HUES48 (cell line): Measurements from ENCODE around the gene MYO10.

Experiments used
- H3K27ac ChIP-seq: one replicate; pipeline ENCODE4 v1.7.0; 2013; ENCODE audit warnings: low read depth, low read length, inconsistent platforms
- H3K27me3 ChIP-seq: 2 replicates; pipeline ENCODE4 v1.6.1; 2013; ENCODE audit warnings: mild to moderate bottlenecking, low read length; ENCODE audit not compliant: control insufficient read depth, insufficient read depth
- H3K36me3 ChIP-seq: 2 replicates; pipeline ENCODE4 v1.6.1; 2013; ENCODE audit warnings: low read length; ENCODE audit not compliant: control insufficient read depth, insufficient read depth
- H3K4me1 ChIP-seq: 2 replicates; pipeline ENCODE4 v1.6.1; 2013; ENCODE audit warnings: mild to moderate bottlenecking, low read length; ENCODE audit not compliant: control insufficient read depth, insufficient read depth
- H3K4me3 ChIP-seq: 2 replicates; pipeline ENCODE4 v1.5.1; 2013; ENCODE audit warnings: mild to moderate bottlenecking, low read depth, low read length
- H3K9ac ChIP-seq: 2 replicates; pipeline ENCODE4 v1.6.1; 2013; ENCODE audit warnings: mild to moderate bottlenecking, low read depth, low read length, moderate library complexity
- H3K9me3 ChIP-seq: 2 replicates; pipeline ENCODE4 v1.6.1; 2013; ENCODE audit warnings: low read length; ENCODE audit not compliant: control insufficient read depth, insufficient read depth

The MYO10 gene

DNA sequence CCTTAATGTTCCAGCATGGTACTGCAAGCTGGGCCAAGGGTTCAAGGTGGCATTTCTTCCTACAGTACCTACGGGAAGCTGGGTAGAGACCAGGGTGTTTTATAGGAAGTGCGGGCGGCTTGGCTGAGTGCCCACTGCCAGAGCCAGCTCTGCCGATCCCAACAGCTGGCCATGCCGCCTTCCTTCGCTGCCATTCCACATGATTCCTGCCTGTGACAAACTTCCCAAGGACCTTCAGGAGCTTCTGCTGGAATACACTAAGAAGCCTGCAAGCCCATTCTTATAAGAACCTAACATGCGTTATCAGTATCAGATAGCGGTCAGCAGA, 22.0 kb downstream of the MYO10 start:
- no peak overlapping the region for H3K4me3 ChIP-seq
- no peaks in the 10 kb centered on the region for H3K36me3 ChIP-seq
- H3K27me3 ChIP-seq, result no peaks in the 10 kb centered on the region
- no peak overlapping the region for H3K9ac ChIP-seq
- no peaks in the 10 kb centered on the region for H3K9me3 ChIP-seq
- H3K27ac ChIP-seq, result no peak overlapping the region
- H3K4me1 ChIP-seq, result peaks cover 3% of the 10 kb centered on the region; the same call in 1 of the 2 replicates

DNA sequence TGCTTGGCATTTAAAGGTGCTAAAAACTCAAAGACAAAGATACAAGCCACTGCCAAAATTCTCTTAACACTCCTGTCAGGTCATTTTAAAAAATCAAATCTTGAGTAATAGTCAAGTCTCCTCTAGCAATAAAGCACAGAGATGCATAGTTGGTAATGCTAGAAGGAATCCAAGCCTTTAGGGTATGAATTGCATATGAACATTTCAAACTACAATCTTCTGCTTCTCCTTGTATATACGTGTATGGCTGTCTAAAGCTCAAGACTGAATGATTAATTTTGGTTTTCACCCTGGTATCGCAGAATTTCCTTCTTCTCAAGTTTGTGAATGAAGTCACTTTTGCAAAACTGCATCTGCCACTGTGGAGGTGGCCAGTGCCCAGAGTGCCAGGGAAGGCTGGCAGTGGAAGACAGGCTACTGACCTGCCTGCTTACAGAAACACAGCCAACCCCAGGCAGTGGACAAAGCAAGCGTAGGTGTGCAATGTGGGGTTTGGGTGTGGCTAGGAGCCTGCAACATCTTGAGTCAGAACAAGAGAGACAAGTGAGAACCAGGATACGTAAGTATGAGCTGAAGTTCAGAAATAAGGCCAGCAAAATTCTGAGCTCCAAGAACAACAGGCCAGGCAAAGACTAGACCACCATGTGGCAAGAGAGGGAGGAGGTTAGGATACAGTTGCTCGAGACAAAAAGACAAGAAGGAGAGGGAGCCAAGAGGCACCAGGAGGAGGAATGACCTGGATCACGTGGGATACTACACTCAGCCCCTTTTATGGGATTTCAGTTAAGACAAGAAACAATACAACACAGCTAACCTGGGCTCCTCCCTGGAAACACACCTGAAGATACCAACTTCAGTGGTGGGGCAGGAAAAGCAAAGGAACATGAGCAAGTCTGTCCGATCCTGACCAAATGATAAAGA, 22.6 kb downstream of the MYO10 start:
- Histone ChIP-seq H3K27me3 (no peaks in the 10 kb centered on the region), H3K36me3 (no peaks in the 10 kb centered on the region), H3K4me1 (peaks cover 3% of the 10 kb centered on the region; the same call in 1 of the 2 replicates), H3K27ac (no peak overlapping the region), H3K9ac (no peak overlapping the region), H3K9me3 (no peaks in the 10 kb centered on the region), H3K4me3 (no peak overlapping the region)

DNA sequence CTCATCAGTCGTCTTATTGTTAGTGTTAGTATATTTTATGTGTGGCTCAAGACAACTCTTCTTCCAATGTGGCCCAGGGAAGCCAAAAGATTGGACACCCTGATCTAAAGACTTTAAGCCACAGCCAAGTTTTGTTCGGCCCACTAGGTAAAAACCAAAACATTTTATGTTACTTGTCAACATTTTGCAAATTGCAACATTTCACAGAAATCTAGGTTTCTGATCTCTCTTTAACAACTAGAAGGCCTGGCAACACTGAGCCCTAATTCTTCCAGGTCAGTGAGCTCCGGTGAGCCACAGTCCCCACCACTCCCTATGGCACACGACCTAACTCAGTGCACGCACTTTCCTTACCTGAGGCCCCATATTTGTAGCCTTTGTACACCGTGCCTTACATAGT, 24.0 kb downstream of the MYO10 start:
- no peak overlapping the region for H3K9ac ChIP-seq
- no peak overlapping the region for H3K27ac ChIP-seq
- no peaks in the 10 kb centered on the region for H3K27me3 ChIP-seq
- no peaks in the 10 kb centered on the region for H3K36me3 ChIP-seq
- H3K9me3 ChIP-seq, result no peaks in the 10 kb centered on the region
- H3K4me1 ChIP-seq, result peaks cover 3% of the 10 kb centered on the region; the same call in 1 of the 2 replicates
- H3K4me3 ChIP-seq, result no peak overlapping the region

DNA sequence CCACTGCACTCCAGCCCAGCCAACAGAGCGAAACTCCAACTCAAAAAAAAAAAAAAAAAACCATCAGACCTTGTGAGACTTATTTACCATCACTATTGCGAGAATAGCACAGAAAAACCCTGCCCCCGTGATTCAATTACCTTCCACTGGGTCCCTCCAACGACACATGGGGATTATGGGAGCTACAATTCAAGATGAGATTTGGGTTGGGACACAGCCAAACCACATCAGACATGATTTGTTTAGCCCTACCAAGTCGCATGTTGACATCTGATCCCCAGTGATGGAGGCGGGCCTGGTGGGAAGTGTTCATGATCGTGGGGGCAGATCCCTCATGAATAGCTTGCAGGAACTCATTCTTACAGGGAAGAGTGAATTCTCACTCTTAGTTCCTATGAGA, 26.6 kb downstream of the MYO10 start:
- no peak overlapping the region for H3K4me3 ChIP-seq
- no peak overlapping the region for H3K9ac ChIP-seq
- no peaks in the 10 kb centered on the region for H3K27me3 ChIP-seq
- H3K27ac ChIP-seq, result no peak overlapping the region
- H3K4me1 ChIP-seq, result no peaks in the 10 kb centered on the region
- no peaks in the 10 kb centered on the region for H3K36me3 ChIP-seq
- H3K9me3 ChIP-seq, result no peaks in the 10 kb centered on the region

DNA sequence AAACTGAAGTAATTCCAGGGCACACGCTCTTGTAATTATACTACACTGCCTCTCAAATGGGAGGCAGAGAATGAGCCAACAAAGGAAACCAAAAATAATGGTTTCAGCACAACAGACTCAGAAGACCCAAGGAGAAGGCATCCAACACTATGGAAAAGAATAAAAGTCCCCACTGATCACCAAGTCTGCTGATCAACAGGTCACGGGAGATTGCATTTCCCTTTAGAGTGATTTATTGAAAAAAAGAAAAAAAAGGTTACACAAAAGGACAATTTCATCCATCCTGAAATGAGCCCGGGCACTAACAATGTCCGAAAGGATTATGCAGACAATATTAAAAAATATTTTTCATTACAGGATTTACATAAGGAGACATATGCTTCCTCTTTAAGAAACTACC, 28.8 kb downstream of the MYO10 start:
- no peaks in the 10 kb centered on the region for H3K9me3 ChIP-seq
- no peaks in the 10 kb centered on the region for H3K36me3 ChIP-seq
- H3K27ac ChIP-seq, result no peak overlapping the region
- H3K9ac ChIP-seq, result no peak overlapping the region
- no peaks in the 10 kb centered on the region for H3K4me1 ChIP-seq
- no peak overlapping the region for H3K4me3 ChIP-seq
- H3K27me3 ChIP-seq, result no peaks in the 10 kb centered on the region

DNA sequence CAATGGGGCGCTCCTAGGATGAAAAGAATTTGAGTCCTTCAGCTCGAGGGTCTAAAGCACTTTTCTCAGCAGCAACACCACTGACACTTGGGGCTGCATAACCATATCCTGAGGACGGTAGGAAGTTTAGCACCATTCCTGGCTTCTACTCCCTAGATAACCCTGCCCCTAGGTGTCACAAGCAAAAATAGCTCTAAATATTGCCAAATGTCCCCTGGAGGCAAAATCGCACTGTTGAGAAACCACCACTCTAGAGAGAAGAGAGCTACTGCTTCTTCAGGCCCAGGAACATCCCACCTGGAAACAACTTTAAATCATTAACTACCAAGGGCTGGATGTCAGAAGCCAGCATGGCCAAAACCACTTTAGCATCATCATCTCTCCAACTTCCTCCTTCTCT, 29.8 kb downstream of the MYO10 start:
- H3K9ac ChIP-seq, result no peak overlapping the region
- H3K27ac ChIP-seq, result no peak overlapping the region
- no peaks in the 10 kb centered on the region for H3K27me3 ChIP-seq
- no peaks in the 10 kb centered on the region for H3K36me3 ChIP-seq
- no peak overlapping the region for H3K4me3 ChIP-seq
- peaks cover 6% of the 10 kb centered on the region for H3K4me1 ChIP-seq
- H3K9me3 ChIP-seq, result no peaks in the 10 kb centered on the region

DNA sequence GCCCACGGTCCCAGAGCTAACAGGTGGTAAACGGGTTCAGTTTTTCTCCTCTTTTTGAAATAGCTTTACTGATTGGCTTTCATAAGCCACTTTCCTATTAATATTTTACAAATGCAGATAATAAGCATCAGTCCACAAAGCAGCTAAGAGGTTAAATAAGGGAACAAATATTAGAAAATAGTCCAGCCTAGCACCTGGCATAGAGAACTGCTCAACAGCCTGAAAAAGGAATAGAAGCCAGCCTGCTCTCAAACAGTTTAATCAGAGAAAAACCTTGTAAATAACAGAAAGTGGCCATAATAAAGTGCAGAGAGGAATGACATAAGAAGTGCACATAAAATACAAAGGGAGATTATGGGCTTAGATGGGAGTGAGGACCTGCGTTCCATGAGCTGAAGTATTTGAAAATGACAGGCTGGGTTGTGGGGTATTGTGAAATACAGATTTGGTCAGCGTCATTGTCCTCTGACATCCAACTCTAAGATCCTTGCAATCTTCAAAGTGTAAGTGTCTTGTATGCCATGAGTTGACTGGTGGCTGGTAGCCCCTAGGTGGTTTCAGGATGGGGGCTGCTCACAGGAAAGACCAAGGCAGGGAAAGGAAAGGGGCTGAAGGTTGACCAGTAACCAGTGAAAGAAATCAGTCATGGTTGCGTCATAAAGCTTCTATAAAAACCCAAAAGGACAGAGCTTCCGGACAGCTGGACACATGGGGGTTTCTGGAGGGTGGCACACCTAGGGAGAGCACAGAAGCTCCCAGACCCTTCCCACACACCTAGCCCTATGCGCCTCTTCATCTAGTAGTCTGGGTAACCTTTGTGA, 32.4 kb downstream of the MYO10 start:
- H3K4me1 ChIP-seq, result peaks cover 17% of the 10 kb centered on the region
- H3K27ac ChIP-seq, result no peak overlapping the region
- H3K4me3 ChIP-seq, result no peak overlapping the region
- H3K9me3 ChIP-seq, result no peaks in the 10 kb centered on the region
- no peaks in the 10 kb centered on the region for H3K36me3 ChIP-seq
- H3K27me3 ChIP-seq, result no peaks in the 10 kb centered on the region
- H3K9ac ChIP-seq, result no peak overlapping the region

DNA sequence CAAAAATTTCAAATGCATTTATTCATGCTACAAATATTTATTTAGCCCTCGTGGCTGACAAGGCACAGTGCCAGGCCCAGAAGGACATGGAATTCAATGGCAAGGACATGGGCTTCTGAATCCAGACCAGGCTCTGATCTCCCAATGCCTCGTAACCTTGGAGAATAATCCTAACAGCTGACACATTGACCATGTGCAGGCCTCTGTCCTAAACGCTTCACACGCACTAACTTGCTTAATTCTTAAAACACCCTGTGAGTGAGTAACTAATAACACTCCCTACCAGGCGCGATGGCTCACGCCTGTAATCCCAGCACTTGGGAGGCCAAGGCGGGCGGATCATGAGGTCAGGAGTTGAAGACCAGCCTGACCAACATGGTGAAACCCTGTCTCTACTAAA, 33.2 kb downstream of the MYO10 start:
- Histone ChIP-seq H3K4me1 (peaks cover 21% of the 10 kb centered on the region), H3K36me3 (no peaks in the 10 kb centered on the region), H3K27me3 (no peaks in the 10 kb centered on the region), H3K4me3 (no peak overlapping the region), H3K9me3 (no peaks in the 10 kb centered on the region), H3K9ac (no peak overlapping the region), H3K27ac (no peak overlapping the region)

DNA sequence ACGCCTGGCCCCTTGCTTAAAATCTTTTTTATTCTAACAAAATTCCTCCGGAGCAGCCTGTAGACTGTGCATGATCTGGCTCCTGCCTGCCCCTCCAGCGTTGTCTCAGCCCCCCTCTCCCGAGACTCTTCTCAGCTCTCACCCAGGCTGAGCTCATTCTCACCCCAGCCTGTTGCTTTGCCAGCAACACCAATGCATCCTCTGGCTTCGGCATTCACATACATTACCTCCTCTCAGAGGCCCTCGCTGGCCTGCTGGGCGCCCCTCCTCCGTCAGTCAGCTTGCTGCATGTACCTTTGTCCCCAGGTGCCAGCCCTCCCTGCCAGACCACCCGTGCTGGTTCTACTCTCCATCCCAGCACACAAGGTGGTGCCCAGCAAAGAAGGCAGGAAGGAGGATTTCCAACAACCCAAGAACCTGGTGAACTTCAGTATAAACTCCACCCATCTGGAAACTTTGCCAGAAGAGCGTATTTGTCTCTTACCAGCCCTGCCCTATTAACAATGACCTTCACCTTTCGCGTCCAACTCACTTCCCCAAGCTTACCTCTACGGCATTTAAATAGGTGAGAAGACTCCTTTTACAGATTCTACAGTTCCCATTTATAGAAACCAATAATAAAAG, 35.0 kb downstream of the MYO10 start:
- Histone ChIP-seq H3K4me3 (no peak overlapping the region), H3K27ac (peak overlapping the region; percentile 76), H3K4me1 (peaks cover 37% of the 10 kb centered on the region), H3K9me3 (no peaks in the 10 kb centered on the region), H3K27me3 (no peaks in the 10 kb centered on the region), H3K9ac (no peak overlapping the region), H3K36me3 (no peaks in the 10 kb centered on the region)

DNA sequence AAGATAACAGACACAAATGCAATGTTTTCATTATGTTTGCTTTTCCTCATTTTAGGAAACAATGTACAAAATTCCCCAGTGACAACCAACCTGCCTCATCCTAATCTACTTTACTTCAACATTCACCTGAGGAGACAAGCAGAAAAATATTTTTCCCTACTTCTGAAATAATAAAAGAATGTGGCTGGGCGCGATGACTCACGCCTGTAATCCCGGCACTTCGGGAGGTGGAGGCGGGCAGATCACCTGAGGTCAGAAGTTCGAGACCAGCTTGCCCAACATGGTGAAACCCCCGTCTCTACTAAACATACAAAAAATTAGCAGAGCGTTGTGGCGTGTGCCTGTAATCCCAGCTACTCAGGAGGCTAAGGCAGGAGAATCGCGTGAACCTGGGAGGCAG, 36.9 kb downstream of the MYO10 start:
- Histone ChIP-seq H3K27ac (no peak overlapping the region), H3K4me3 (no peak overlapping the region), H3K4me1 (peaks cover 57% of the 10 kb centered on the region), H3K27me3 (no peaks in the 10 kb centered on the region), H3K36me3 (no peaks in the 10 kb centered on the region), H3K9me3 (no peaks in the 10 kb centered on the region), H3K9ac (no peak overlapping the region)

DNA sequence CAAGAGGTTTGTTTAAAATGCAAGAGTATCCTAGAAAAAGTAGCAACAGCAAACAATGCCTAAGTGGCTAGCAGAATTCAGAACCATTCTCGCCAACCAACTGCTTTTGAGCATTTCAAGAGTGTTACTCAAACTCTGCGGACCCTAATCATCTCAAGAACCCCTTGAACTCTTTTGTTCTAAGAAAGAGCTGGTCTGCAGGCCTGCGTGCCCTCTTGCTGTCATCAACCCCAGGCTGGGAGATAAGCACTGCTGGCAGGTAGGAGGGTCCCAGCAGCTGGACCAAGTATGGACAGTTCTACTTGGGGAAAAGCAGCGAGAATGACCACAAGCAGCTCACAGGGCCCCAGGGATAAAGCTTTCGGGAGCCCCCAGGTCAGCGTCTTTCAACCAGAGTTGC, 38.3 kb downstream of the MYO10 start:
- H3K4me3 ChIP-seq, result no peak overlapping the region
- peaks cover 61% of the 10 kb centered on the region for H3K4me1 ChIP-seq
- H3K27ac ChIP-seq, result peak overlapping the region; percentile 70
- no peak overlapping the region; the same call in 1 of the 2 replicates for H3K9ac ChIP-seq
- H3K9me3 ChIP-seq, result no peaks in the 10 kb centered on the region
- H3K36me3 ChIP-seq, result no peaks in the 10 kb centered on the region
- H3K27me3 ChIP-seq, result no peaks in the 10 kb centered on the region
